DND-41 (cell line): ENCODE results near the gene PPP1R1C.

Experiments used
- EZH2 ChIP-seq: IDR thresholded peaks from 3 replicates; pipeline ENCODE4 v1.6.1; 2012; ENCODE audit warnings: borderline replicate concordance, low read depth, mild to moderate bottlenecking, moderate library complexity, low read length, inconsistent platforms; ENCODE audit not compliant: severe bottlenecking
- TF ChIP-seq, protein P1 (sequence below): IDR thresholded peaks from 2 replicates; pipeline ENCODE4 v1.5.1; 2012; ENCODE audit warnings: borderline replicate concordance, low read length, moderate library complexity, mild to moderate bottlenecking; ENCODE audit not compliant: poor library complexity, severe bottlenecking; ENCODE audit errors: extremely low read depth

DNA sequence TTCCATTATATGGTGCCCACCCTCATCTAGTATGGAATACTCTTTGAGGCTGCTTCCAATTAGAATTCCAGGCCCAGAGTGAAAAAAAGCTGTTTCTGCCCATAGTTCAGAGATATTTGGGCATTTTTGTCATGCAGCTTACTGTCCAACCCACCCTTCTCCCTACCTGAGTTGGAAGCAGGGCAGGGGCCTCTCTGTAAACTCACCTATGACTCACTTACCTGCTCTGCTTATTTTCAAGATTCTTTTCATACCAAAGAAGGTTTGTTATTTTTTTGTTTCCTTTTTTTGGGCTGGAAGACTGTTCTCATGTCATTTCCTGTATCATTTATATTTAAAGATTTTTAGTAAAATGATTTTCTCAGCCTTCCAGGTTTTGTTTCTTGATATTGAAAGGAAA is 38.4 kb upstream of the PPP1R1C start:
- no peak for TF ChIP-seq EZH2
- TF ChIP-seq, protein P1, sequence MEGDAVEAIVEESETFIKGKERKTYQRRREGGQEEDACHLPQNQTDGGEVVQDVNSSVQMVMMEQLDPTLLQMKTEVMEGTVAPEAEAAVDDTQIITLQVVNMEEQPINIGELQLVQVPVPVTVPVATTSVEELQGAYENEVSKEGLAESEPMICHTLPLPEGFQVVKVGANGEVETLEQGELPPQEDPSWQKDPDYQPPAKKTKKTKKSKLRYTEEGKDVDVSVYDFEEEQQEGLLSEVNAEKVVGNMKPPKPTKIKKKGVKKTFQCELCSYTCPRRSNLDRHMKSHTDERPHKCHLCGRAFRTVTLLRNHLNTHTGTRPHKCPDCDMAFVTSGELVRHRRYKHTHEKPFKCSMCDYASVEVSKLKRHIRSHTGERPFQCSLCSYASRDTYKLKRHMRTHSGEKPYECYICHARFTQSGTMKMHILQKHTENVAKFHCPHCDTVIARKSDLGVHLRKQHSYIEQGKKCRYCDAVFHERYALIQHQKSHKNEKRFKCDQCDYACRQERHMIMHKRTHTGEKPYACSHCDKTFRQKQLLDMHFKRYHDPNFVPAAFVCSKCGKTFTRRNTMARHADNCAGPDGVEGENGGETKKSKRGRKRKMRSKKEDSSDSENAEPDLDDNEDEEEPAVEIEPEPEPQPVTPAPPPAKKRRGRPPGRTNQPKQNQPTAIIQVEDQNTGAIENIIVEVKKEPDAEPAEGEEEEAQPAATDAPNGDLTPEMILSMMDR: no peak
